T47D (cell line): Measurements from ENCODE around the gene CSNK2B.

Experiments used
- DNase-seq, 2 experiments: peaks; one replicate each; pipeline versions ENCODE4 v3.0.0 to v3.0.0-alpha.2; 2011 to 2012; ENCODE audit warnings: low read depth in 1 of 2, low spot score in 1 of 2
- JUND ChIP-seq: IDR thresholded peaks from 2 replicates; pipeline ENCODE4 v1.6.1; 2012; ENCODE audit warnings: low read depth
- in situ Hi-C: cut with HindIII; loops from 2 replicates; pipeline ENCODE4 v1.10.0; 2016; ENCODE audit warnings: low sequenced_read_pairs, low pct_unique_long_range_greater_than_20kb

Gene CSNK2B

DNA sequence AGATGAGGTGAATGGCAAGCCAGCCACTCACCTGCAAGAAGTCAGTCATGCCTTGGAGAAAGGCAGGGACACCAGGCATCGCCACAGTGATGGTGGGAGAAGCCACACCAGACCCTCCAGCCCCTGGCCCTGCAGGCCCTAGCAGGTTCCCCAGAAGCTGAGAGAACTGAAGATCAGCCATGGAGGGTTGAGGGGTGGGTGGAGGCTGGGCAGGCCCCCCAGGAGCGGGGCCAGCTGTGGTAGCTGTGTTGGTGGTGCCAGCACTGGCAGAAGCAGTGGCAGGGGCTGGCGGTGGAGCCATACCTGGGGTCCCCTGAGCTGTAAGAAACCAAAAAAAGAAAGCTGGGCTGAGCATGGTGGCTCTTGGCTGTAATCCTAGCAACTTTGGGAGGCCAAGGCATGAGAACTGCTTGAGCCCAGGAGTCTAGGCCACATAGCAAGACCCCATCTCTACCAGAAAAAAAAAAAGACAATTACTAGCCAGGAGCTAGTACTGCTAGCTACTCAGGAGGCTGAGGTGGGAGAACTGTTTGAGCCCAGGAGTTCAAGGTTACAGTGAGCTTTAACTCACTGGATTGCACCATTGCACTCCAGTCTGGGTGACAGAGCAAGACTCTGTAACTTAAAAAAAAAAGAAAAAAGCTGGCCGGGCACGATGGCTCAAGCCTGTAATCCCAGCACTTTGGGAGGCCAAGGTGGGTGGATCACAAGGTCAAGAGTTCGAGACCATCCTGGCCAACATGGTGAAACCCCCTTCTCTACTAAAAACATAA lies 22.9 kb upstream of the CSNK2B start:
- TF ChIP-seq JUND: no peak
- DNase-seq: no peak
- in situ Hi-C loops: no loop called here

GRCh38 chr6:31643818-31644454 lies 21.9 kb upstream of the CSNK2B start:
- in situ Hi-C loops: no loop called here
- no peak for TF ChIP-seq JUND
- no peak for DNase-seq

DNA sequence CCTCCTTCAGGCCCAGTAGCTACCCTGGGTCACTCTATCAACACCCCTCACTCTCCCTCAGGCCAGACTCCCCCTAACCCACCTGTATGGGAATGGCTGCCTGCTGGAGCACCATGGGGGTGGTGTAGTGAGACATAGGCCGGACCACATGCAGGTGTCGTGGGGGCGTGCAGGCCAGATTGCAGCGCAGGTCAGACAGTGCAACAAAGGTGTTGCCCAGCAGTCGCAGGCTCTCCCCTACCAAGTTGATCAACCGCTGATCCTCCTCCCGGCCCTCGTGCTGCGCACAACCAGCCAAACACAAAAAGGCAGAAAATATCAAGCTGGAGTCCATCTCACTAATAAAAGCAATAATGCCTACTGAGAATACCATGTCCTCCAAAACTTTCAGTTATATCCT lies 20.6 kb upstream of the CSNK2B start:
- in situ Hi-C loops: no loop called here
- TF ChIP-seq JUND: no peak
- no peak for DNase-seq

GRCh38 chr6:31651602-31652191 lies 14.2 kb upstream of the CSNK2B start:
- in situ Hi-C loops: no loop called here
- DNase-seq: peak; percentile 59 to 81

DNA sequence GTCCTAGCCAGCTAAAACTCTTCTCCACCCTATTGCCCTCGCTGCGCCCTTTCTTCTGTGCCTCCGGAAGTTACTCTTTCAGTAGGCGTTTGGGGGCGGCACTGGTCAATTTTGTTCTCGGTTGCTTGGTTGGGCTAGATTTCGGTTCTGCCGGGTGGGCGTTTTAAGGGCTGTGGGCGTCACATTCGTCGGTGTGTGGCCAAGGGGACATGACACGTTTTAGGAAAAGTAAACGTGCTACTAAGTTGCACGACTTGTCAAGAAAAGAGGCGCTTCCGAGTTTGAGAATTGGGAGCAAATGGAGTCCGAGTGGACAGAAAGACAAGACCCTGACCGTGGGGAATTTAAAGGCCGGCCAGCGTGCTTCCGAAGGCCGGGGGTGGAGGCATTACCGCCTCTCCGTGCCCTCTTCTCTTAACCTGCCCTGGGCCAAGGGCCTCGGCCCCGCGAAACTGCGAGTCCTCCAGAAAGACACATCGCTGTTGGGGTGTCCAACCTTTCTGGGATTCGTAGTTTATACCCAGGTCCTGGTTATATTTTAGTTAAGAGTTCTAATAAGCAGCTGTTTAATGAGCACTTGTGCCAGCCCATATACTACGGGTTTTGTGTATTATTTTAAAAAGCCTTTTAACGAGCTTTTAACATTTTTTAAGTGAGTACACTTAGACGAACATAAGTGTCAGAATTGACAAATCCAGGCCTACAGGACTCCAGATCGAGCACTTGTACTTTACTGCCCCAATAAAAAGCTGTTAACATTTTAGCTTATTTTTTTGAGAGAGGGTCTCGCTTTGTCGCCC lies 12.8 kb upstream of the CSNK2B start:
- DNase-seq: peak in 1 of 2 experiments; percentile 92
- in situ Hi-C loops: no loop called here
- TF ChIP-seq JUND: no peak

More at GRCh38 chr6:31651602-31652191, 14.2 kb upstream of the CSNK2B start:
- TF ChIP-seq JUND: no peak

GRCh38 chr6:31654574-31655348 lies 11.1 kb upstream of the CSNK2B start:
- no peak for DNase-seq
- in situ Hi-C loops: no loop called here
- no peak for TF ChIP-seq JUND

DNA sequence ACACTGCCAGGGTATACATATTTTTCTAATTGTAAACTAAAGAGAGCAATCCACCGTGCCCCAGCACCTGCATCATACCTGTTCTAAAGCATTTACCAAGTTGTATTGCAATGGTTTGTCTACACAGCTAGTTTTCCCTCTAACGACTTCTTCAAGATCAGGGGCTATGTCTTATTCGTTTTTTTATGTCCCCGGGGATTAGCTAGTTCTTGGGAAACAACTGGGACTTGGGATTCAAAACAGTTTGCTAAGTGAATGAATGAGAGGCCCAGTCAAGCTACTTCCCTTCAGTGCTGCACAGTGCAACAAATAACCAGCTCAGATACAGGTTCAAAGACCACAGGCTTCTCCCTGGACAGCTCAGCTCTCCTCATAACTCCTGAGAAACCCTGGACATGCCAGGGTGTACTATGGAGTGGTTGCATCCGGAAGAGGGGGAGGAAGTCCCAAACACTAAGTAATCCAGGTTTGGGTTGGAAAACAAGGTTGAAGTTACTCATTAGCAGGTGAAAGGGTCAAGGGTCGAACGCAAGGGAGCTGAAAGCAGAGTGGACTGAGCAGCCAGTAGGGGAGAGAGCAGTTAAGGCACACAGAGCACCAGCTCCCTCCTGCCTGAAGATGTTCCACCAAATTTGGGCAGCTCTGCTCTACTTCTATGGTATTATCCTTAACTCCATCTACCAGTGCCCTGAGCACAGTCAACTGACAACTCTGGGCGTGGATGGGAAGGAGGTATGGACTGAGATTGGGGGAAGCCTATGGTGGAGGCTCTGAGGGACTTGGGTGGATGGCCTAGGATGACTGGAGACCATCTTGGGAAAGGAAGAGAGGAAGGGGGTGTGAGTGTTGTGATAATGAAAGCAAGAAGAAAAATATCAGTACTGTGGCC lies 10.3 kb upstream of the CSNK2B start, which contains the start of gene APOM:
Gene APOM, plus strand, starts transcription at position 546 of the 889 bp plus-strand sequence. Its CDS starts 73 bp downstream, at position 619.
- no peak for TF ChIP-seq JUND
- in situ Hi-C loops: no loop called here
- no peak for DNase-seq

- no peak for DNase-seq
- in situ Hi-C loops: no loop called here
- TF ChIP-seq JUND: no peak
Observed at GRCh38 chr6:31657406-31658157, 8.3 kb upstream of the CSNK2B start.

DNA sequence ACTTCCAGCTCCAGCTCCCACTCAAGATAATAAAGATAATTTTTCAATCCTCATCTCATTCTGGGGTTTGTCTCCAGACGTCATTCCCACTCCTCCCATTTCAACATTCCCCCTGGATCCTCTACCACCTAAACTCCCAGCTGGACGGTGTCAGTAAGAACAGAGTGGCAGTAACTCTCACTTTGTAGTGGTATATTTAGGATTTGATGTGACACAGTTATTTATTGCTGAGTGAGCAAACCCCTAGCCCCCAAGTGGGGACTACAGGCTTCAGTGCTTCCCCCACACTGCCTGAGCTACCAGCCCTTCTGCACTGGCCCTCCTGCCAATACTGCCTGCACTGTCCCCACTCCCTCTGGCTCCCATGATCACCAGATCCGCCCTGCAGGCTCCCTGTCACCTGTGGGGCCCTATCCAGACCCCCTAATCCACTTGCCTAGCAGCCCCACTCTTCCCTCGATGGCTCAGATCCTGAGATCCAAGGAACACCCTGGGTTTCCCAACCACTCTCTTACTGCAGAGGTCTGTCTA lies 7.7 kb upstream of the CSNK2B start:
- TF ChIP-seq JUND: no peak
- no peak for DNase-seq
- in situ Hi-C loops: no loop called here

GRCh38 chr6:31658983-31659648 lies 6.8 kb upstream of the CSNK2B start:
- TF ChIP-seq JUND: no peak
- in situ Hi-C loops: no loop called here
- DNase-seq: no peak
